Thymus (tissue), 11 donors: Measurements from ENCODE around the gene BRI3. TPM values are rescaled to one million over a fixed set of nuclear protein-coding genes. Genes with fewer than 3 reads are reported as not detected.

Source experiments
- DNase-seq, 9 donors: peaks; one replicate each; pipeline ENCODE4 v3.0.0-alpha.2; 2013; ENCODE audit warnings: low spot score in 9 of 9, low read depth in 6 of 9, missing footprints in 1 of 9
- H3K27ac ChIP-seq, 2 donors: one replicate each; pipeline ENCODE4 v1.5.1; 2013; ENCODE audit warnings: control low read depth in 1 of 2, low read depth in 1 of 2, low read length in 1 of 2, mild to moderate bottlenecking in 1 of 2, moderate library complexity in 1 of 2
- H3K27me3 ChIP-seq, 2 donors: one replicate each; pipeline ENCODE4 v1.5.1; 2013; ENCODE audit warnings: low read length in 1 of 2; ENCODE audit not compliant: control insufficient read depth in 2 of 2, insufficient read depth in 1 of 2
- H3K36me3 ChIP-seq, 2 donors: one replicate each; pipeline ENCODE4 v1.5.1; 2013; ENCODE audit warnings: low read length in 1 of 2, mild to moderate bottlenecking in 1 of 2, moderate library complexity in 1 of 2; ENCODE audit not compliant: control insufficient read depth in 2 of 2, insufficient read depth in 2 of 2
- H3K4me1 ChIP-seq, 2 donors: one replicate each; pipeline ENCODE4 v1.5.1; 2013; ENCODE audit warnings: low read length in 2 of 2; ENCODE audit not compliant: control insufficient read depth in 2 of 2, insufficient read depth in 2 of 2
- H3K4me3 ChIP-seq, 2 donors: one replicate each; pipeline ENCODE4 v1.5.1; 2013; ENCODE audit warnings: low read length in 2 of 2, control low read depth in 1 of 2, mild to moderate bottlenecking in 1 of 2
- H3K9me3 ChIP-seq, 2 donors: one replicate each; pipeline ENCODE4 v1.5.1; 2013; ENCODE audit warnings: low read length in 1 of 2, mild to moderate bottlenecking in 1 of 2; ENCODE audit not compliant: control insufficient read depth in 2 of 2, insufficient read depth in 1 of 2
- WGBS: extraction: QIAGEN DNeasy Blood & Tissue Kit; methylation state at CpG from one replicate; pipeline ENCODE4 v1.1.7; 2013; 5-methylcytosine and 5-hydroxymethylcytosine counted together
- polyA plus RNA-seq: library from polyadenylated mRNA; stranded (reverse); fragments of 200-250 nt; gene quantifications from one replicate; pipeline ENCODE4 v1.2.3, GENCODE V29; 2013
- total RNA-seq: library from RNA; stranded (reverse); fragments of 120-200 nt; gene quantifications from one replicate; pipeline ENCODE4 v1.2.4, GENCODE V29; 2013
- donor health status: healthy.

BRI3 gene
- total and polyA plus RNA-seq, 2 donors: 28.8 to 222 TPM

GRCh38 chr7:98323597-98324322 is 42.3 kb downstream of the BRI3 start:
- WGBS: 61% methylated on average over 28 of the region's 28 CpGs
- no peak for DNase-seq
- Histone ChIP-seq H3K9me3 (no peaks in the 10 kb centered on the region), H3K4me3 (no peak overlapping the region), H3K4me1 (no peaks in the 10 kb centered on the region), H3K27me3 (peaks cover 0 to 13% of the 10 kb centered on the region in 2 donors), H3K36me3 (no peaks in the 10 kb centered on the region), H3K27ac (no peak overlapping the region)

- Histone ChIP-seq H3K27ac (no peak overlapping the region), H3K27me3 (peaks cover 0 to 13% of the 10 kb centered on the region in 2 donors), H3K36me3 (no peaks in the 10 kb centered on the region), H3K9me3 (no peaks in the 10 kb centered on the region), H3K4me1 (no peaks in the 10 kb centered on the region), H3K4me3 (no peak overlapping the region)
- WGBS: 95% methylated on average over 6 of the region's 6 CpGs
- DNase-seq: no peak
Measured at GRCh38 chr7:98324782-98325181, 43.3 kb downstream of the BRI3 start.

GRCh38 chr7:98329100-98329790 is 47.8 kb downstream of the BRI3 start:
- WGBS: 87% methylated on average over 14 of the region's 14 CpGs
- Histone ChIP-seq H3K4me1 (no peaks in the 10 kb centered on the region), H3K9me3 (no peaks in the 10 kb centered on the region), H3K27me3 (no peaks in the 10 kb centered on the region), H3K27ac (no peak overlapping the region), H3K36me3 (no peaks in the 10 kb centered on the region), H3K4me3 (no peak overlapping the region)
- DNase-seq: no peak

- no peak for DNase-seq
- H3K27me3 ChIP-seq: no peaks in the 10 kb centered on the region
- no peak overlapping the region for H3K4me3 ChIP-seq
- no peak overlapping the region for H3K27ac ChIP-seq
- H3K36me3 ChIP-seq: no peaks in the 10 kb centered on the region
- no peaks in the 10 kb centered on the region for H3K9me3 ChIP-seq
- 89% methylated on average over 9 of the region's 9 CpGs for WGBS
- H3K4me1 ChIP-seq: no peaks in the 10 kb centered on the region
Measured at GRCh38 chr7:98329791-98330373, 48.4 kb downstream of the BRI3 start.

GRCh38 chr7:98330926-98331529 is 49.5 kb downstream of the BRI3 start:
- Histone ChIP-seq H3K4me3 (no peak overlapping the region), H3K27me3 (no peaks in the 10 kb centered on the region), H3K4me1 (no peaks in the 10 kb centered on the region), H3K36me3 (no peaks in the 10 kb centered on the region), H3K9me3 (no peaks in the 10 kb centered on the region), H3K27ac (no peak overlapping the region)
- WGBS: 98% methylated on average over 5 of the region's 5 CpGs
- no peak for DNase-seq

GRCh38 chr7:98334081-98334480 is 52.6 kb downstream of the BRI3 start:
- Histone ChIP-seq H3K9me3 (no peaks in the 10 kb centered on the region), H3K27ac (no peak overlapping the region), H3K4me3 (no peak overlapping the region), H3K4me1 (no peaks in the 10 kb centered on the region), H3K27me3 (no peaks in the 10 kb centered on the region), H3K36me3 (no peaks in the 10 kb centered on the region)
- no peak for DNase-seq
- 85% methylated on average over 1 of the region's 1 CpG for WGBS

GRCh38 chr7:98335411-98335977 is 54.0 kb downstream of the BRI3 start:
- Histone ChIP-seq H3K9me3 (no peaks in the 10 kb centered on the region), H3K36me3 (no peaks in the 10 kb centered on the region), H3K27me3 (no peaks in the 10 kb centered on the region), H3K4me3 (no peak overlapping the region), H3K4me1 (no peaks in the 10 kb centered on the region), H3K27ac (no peak overlapping the region)
- WGBS: 94% methylated on average over 8 of the region's 8 CpGs
- no peak for DNase-seq

GRCh38 chr7:98338441-98338840 is 57.0 kb downstream of the BRI3 start:
- H3K27me3 ChIP-seq: no peaks in the 10 kb centered on the region
- H3K4me3 ChIP-seq: no peak overlapping the region
- H3K9me3 ChIP-seq: no peaks in the 10 kb centered on the region
- H3K36me3 ChIP-seq: no peaks in the 10 kb centered on the region
- no peak for DNase-seq
- H3K4me1 ChIP-seq: no peaks in the 10 kb centered on the region
- 99% methylated on average over 6 of the region's 6 CpGs for WGBS
- no peak overlapping the region for H3K27ac ChIP-seq

GRCh38 chr7:98339043-98339442 is 57.6 kb downstream of the BRI3 start:
- H3K4me1 ChIP-seq: no peaks in the 10 kb centered on the region
- 98% methylated on average over 3 of the region's 3 CpGs for WGBS
- no peak overlapping the region for H3K4me3 ChIP-seq
- no peak overlapping the region for H3K27ac ChIP-seq
- DNase-seq: no peak
- no peaks in the 10 kb centered on the region for H3K36me3 ChIP-seq
- H3K9me3 ChIP-seq: no peaks in the 10 kb centered on the region
- H3K27me3 ChIP-seq: no peaks in the 10 kb centered on the region
